GM13976 (cell line): ENCODE results near the gene TUBB2A.
"Not testable (repeated sequence)": the region's sequence is repeated elsewhere in the genome, so short reads cannot be mapped to it uniquely, and the experiment has no call there.

Experiments
- DNase-seq: peaks from one replicate; pipeline ENCODE4 v3.0.0; 2012; ENCODE audit warnings: low spot score
- in situ Hi-C: fragments of 300-500 bp; cut with MboI; formaldehyde crosslinking; loops from one replicate; pipeline ENCODE4 v1.12.0; 2022; ENCODE audit warnings: low sequenced_read_pairs, mixed read lengths, inconsistent platforms; ENCODE audit not compliant: unreplicated experiment
- TF ChIP-seq, protein P1 (sequence below): IDR thresholded peaks from 2 replicates; pipeline ENCODE4 v1.5.1; 2012; ENCODE audit warnings: borderline replicate concordance, mild to moderate bottlenecking; ENCODE audit not compliant: insufficient read depth; ENCODE audit errors: extremely low read depth, missing control alignments, control extremely low read depth

TUBB2A gene

DNA sequence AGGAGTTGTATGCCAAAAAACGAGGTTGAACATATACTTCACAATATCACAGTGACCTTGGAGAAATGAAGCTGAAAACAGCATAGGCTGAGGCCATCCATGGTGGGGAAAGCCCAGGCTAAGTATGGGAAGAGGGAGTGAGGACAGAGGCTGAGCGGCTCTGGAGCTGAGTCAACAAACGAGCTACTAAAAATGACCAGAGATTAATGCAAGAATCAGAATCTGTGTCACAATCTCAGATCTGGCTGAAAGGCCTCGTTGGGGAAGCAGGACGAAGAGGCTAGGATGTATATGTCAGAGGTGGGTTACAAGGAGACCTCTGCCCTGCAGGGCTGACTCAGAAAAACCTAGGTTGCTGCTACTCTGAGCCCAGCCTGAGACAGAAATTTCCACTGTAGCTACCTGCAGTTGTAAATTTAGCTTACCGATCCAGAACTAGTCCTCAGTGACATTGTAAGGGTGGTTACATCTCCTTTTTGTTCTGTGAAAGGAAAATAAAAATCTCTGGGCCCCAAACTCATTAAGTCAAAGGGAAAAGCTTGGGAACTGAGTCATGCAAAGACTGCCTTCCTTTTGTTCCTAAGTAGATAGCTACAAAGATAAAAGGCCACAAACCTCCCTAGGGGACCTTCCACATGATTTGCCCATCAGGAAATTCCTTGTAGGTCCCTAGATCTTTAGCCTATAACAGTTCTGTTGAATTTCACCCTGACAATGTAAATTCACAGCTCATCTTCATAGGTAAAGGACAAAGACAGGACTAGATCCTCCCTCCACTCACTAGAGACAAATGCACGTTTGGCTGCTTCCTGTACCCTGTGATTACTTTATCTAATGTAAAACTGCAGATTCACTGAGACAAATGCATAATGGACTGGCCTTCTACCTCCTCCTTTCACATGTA, 8.5 kb upstream of the TUBB2A start:
- TF ChIP-seq, protein P1, sequence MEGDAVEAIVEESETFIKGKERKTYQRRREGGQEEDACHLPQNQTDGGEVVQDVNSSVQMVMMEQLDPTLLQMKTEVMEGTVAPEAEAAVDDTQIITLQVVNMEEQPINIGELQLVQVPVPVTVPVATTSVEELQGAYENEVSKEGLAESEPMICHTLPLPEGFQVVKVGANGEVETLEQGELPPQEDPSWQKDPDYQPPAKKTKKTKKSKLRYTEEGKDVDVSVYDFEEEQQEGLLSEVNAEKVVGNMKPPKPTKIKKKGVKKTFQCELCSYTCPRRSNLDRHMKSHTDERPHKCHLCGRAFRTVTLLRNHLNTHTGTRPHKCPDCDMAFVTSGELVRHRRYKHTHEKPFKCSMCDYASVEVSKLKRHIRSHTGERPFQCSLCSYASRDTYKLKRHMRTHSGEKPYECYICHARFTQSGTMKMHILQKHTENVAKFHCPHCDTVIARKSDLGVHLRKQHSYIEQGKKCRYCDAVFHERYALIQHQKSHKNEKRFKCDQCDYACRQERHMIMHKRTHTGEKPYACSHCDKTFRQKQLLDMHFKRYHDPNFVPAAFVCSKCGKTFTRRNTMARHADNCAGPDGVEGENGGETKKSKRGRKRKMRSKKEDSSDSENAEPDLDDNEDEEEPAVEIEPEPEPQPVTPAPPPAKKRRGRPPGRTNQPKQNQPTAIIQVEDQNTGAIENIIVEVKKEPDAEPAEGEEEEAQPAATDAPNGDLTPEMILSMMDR: no peak
- no peak for DNase-seq
- in situ Hi-C loops: no loop called here

DNA sequence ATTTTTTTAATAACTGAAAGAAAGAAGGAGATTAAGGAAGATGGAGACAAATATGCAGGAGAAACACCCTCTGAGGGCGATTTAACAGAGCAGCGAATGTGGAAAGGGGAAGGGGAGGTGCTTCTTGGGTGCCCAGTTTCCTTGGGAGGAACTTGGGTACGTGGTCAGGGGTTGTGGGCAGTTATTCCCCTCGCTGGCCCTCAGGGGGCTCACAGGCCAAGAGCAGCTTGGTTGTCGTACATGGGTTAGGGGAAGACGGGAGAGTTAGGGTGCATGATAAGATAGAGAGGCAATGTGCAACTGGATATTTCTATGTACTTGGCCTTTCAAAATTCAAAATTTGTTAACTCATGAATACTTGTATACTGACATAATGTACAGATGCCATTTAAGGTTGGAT, 7.0 kb upstream of the TUBB2A start:
- TF ChIP-seq, protein P1: no peak
- DNase-seq: no peak
- in situ Hi-C loops: no loop called here

DNA sequence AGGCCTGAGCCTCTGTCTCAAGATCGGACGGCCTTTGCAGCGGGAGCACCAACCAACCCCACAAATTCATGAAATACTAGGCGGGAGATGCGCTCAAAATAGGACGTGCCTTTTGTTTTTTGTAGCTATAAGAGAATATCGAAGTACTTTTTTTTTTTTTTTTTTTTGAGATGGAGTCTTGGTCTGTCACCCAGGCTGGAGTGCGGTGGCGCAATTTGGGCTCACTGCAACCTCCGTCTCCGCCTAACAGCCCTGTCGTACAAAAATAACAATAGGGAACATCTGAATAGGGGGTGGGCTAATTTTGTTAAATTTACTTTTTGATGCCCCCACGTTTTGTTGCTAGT, 5.9 kb upstream of the TUBB2A start:
- in situ Hi-C loops: no loop called here
- TF ChIP-seq, protein P1: no peak
- DNase-seq: no peak

DNA sequence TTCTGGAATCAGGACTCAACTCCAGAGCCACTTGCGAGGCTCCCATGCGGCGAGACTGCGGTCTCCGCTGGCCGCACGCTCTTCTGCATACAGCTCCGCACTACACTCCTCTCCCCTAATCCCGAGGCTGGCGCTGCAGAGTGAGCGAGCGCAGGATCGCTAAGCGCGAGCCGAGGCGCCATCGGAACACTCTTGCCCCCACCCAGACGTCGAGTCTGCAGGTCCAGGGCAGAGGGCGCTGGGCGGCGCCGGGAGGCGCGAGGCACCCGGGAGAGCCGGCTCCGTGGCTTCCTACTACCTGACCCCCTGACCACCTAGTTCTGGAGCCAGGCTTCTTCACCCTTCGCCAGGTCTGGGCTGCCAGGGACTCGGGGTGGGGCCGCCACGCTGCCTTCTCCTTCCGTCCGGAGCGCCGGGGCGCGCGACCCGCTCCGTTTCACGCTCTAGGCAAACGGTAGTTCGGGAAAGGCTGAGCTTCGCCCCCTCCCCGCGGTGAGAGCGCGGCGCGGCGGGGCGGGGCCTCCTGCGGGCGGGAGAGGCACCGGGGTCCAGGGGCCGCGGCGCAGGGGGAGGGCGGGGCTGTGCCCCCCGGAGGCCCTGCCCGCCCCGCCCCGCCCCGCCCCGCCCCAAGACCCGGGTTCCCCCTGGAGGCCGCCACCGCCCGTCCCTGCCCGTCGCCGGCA, 5.4 kb upstream of the TUBB2A start:
- peak; percentile 89 for DNase-seq
- in situ Hi-C loops: no loop called here
- TF ChIP-seq, protein P1: no peak

DNA sequence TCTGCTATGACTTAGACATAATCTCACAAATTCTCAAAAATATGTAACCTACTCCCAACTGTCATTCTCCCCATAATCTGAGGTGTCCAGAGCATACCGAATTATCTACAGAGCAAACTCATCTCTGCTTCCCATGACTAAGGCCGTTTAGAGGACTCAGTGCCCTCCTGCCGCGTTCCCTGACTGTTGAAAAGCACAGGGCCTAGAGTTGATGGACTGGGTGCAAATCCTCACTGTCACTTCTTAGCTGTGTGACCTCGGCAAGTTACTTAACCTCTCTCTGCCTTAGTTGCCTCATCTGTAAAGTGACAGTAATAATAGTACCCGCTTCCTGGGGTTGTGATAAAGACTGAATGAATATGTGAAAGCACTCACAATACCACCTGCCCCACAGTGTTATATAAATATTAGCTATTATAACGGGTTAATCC, 4.7 kb upstream of the TUBB2A start:
- DNase-seq: no peak
- in situ Hi-C loops: no loop called here
- TF ChIP-seq, protein P1: no peak

DNA sequence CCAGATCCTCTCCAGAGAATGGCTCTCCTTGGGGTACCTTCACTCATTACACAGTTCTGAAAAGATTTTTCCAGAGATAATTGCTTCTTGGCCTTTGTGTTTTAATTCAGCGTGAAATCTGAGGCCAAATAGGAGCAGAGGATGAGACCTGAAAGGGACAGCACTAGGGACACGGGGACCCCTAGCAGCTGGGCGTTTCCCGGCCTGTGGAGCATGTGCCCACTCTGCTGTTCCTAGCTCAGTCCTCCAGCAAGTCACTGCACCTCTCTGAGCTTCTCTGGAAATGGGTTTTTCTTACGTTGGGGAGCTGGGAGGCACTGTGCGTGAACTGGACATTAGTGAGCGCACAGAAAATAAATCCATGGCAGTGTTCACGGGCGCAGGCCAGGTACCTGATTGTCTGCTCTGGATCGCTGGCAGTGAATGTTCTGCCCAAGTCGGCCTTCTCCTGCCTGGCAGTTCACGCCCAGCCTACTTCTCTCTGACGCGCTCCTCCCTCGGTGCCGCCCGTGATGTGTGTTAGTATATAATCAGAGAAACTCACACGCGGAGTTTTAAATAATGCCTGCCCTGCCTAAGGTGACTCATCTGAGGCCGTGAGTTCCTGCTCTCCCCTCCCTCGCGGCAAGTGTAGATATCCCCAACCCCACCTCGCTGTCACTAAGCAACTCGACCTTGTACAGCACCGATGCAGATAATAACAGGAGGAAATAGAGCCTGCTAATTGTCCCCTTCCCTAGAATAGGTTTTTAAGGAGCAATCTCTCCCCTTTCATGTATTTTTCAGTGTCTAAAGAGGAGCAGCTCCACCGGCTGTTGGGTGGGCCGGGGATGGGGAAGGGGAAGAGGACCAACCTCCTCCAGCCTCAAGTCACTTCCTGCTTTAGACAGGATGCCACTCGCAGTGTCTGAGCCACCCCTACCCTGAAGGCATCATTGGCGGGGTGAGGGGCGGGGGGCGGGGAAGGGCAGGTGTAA, 2.7 kb upstream of the TUBB2A start:
- in situ Hi-C loops: no loop called here
- no peak for DNase-seq
- TF ChIP-seq, protein P1: no peak

DNA sequence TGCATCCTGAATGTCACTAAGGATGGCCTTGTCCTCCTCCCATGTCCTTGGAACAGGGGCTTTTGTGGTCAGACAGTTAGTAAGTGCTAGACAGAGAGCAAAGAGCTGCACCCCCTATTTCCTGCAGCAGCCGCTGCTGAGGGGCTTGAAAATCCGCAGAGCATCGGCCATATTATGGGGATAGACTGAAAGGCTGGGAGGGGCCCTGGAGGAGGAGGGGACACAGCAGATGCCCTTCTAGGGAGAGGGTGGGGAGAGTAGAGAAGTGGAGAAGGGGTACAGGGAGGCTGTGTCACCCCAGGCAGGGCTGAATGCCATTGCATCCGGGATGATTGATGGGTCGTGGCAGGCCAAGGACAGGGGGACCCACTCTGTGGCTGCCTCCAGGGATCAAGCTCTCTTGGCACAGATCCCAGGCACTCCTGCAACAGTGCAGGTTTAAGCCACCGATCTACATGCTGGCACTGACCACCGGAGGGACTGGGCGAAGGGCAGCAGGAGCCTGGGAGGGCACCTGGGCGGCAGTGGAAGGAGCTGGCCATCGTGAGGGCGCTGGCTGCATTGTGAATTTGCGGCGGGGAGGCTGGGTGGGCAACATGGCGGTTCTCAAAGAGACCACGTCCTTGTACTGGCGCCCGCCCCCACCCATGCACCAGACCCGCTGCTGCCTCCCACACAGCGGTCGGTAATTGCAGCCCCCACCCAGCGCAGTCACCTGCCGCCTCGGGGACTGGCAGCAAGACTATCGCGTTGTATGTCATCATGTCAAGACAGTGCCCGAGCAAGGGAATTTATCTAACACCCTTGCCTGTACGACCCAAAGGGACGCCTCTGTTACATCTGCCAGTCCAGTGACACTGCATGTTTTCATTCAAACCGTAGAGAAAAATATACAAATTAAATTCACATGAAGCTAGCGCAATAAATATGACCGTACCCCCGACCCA, 887 bp downstream of the TUBB2A start:
- DNase-seq: peak; percentile 53
- in situ Hi-C loops: not testable (repeated sequence)

GRCh38 chr6:3155416-3155815, 1.9 kb downstream of the TUBB2A start:
- in situ Hi-C loops, DNase-seq: not testable (repeated sequence)
